Glutamatergic neuron (in vitro differentiated cells): Measurements from ENCODE around the gene ARMC5. TPM values are rescaled to one million over a fixed set of nuclear protein-coding genes. Genes with fewer than 3 reads are reported as not detected.

ENCODE experiments used
- DNase-seq: peaks from one replicate; pipeline ENCODE4 v3.0.0; 2022
- H3K27ac Mint-ChIP-seq: one replicate; pipeline ENCODE4 v1.8.0; 2020; ENCODE audit warnings: mild to moderate bottlenecking, mixed read lengths, inconsistent platforms; ENCODE audit not compliant: unreplicated experiment
- H3K27me3 Mint-ChIP-seq: one replicate; pipeline ENCODE4 v1.8.0; 2020; ENCODE audit warnings: mild to moderate bottlenecking, moderate library complexity, mixed read lengths, inconsistent platforms; ENCODE audit not compliant: unreplicated experiment
- H3K36me3 Mint-ChIP-seq: one replicate; pipeline ENCODE4 v1.8.0; 2020; ENCODE audit warnings: mild to moderate bottlenecking, mixed read lengths, inconsistent platforms; ENCODE audit not compliant: unreplicated experiment
- H3K4me1 Mint-ChIP-seq: one replicate; pipeline ENCODE4 v1.8.0; 2020; ENCODE audit warnings: mild to moderate bottlenecking, low read depth, mixed read lengths, inconsistent platforms; ENCODE audit not compliant: unreplicated experiment
- H3K4me3 Mint-ChIP-seq: one replicate; pipeline ENCODE4 v1.8.0; 2020; ENCODE audit warnings: mild to moderate bottlenecking, mixed read lengths, inconsistent platforms; ENCODE audit not compliant: unreplicated experiment
- H3K9me3 Mint-ChIP-seq: one replicate; pipeline ENCODE4 v1.8.0; 2020; ENCODE audit warnings: mild to moderate bottlenecking, moderate library complexity, mixed read lengths, inconsistent platforms; ENCODE audit not compliant: unreplicated experiment
- total RNA-seq: library from RNA; stranded (reverse); fragmentation: NEBNext Ultra II Directional; extraction: Animal tissue kit (Norgen Biotek cat#: 25700); gene quantifications from one replicate; pipeline ENCODE4 v1.2.1, GENCODE V29; 2021; ENCODE audit not compliant: unreplicated experiment
- TF ChIP-seq, protein P1 (sequence below): fragments of 200-600 bp; sonication (generic); IDR thresholded peaks from one replicate; pipeline ENCODE4 v1.5.0; 2021; ENCODE audit not compliant: partially characterized antibody, unreplicated experiment

Gene ARMC5
- total RNA-seq, 1 donor from 2014 or later: 15.8 TPM

DNA sequence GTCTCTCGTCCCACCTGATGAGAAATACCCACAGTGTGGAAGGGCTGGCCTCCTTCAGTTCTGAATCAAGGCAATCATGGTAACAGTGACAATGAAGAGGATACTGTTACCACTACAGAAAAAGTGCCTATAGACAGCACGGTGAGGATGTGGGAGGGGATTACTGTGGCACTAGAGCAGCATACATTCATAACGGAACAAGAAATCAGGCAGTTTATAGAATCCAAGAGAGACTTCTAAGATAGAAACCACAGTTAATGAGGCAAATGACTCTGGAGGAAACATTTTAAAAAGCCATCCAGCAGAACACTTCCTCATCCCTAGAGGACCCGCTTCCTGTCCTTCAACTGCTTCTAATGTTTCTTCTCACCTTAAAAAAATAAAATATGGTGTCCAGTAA is 46.2 kb downstream of the ARMC5 start:
- Mint-ChIP-seq H3K4me3 (no peak overlapping the region), H3K27ac (no peak overlapping the region), H3K27me3 (peaks cover 5% of the 10 kb centered on the region), H3K36me3 (no peaks in the 10 kb centered on the region), H3K9me3 (peaks cover 3% of the 10 kb centered on the region), H3K4me1 (peaks cover 11% of the 10 kb centered on the region)
- TF ChIP-seq, protein P1, sequence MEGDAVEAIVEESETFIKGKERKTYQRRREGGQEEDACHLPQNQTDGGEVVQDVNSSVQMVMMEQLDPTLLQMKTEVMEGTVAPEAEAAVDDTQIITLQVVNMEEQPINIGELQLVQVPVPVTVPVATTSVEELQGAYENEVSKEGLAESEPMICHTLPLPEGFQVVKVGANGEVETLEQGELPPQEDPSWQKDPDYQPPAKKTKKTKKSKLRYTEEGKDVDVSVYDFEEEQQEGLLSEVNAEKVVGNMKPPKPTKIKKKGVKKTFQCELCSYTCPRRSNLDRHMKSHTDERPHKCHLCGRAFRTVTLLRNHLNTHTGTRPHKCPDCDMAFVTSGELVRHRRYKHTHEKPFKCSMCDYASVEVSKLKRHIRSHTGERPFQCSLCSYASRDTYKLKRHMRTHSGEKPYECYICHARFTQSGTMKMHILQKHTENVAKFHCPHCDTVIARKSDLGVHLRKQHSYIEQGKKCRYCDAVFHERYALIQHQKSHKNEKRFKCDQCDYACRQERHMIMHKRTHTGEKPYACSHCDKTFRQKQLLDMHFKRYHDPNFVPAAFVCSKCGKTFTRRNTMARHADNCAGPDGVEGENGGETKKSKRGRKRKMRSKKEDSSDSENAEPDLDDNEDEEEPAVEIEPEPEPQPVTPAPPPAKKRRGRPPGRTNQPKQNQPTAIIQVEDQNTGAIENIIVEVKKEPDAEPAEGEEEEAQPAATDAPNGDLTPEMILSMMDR: no peak
- DNase-seq: no peak

DNA sequence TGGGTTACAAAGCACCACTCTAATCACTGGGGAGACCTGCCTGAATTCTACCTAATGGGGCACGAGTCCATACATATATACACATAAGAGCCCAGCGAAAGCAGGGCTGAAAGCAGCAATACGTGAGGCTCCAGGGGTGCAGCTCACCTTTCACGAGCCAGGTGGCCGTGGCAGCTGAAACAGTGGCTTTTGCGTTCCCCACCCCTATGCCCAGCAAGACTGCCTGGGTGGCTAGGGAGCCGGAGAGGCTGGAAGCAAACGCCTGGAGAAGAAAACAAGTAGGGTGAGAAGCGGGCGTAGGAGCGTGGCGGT is 48.3 kb downstream of the ARMC5 start:
- no peak for DNase-seq
- TF ChIP-seq, protein P1: no peak
- peaks cover 5% of the 10 kb centered on the region for H3K27me3 Mint-ChIP-seq
- H3K4me1 Mint-ChIP-seq: peaks cover 11% of the 10 kb centered on the region
- no peaks in the 10 kb centered on the region for H3K36me3 Mint-ChIP-seq
- H3K27ac Mint-ChIP-seq: peak overlapping the region; percentile 44
- H3K4me3 Mint-ChIP-seq: peak overlapping the region; percentile 91
- H3K9me3 Mint-ChIP-seq: peaks cover 3% of the 10 kb centered on the region

DNA sequence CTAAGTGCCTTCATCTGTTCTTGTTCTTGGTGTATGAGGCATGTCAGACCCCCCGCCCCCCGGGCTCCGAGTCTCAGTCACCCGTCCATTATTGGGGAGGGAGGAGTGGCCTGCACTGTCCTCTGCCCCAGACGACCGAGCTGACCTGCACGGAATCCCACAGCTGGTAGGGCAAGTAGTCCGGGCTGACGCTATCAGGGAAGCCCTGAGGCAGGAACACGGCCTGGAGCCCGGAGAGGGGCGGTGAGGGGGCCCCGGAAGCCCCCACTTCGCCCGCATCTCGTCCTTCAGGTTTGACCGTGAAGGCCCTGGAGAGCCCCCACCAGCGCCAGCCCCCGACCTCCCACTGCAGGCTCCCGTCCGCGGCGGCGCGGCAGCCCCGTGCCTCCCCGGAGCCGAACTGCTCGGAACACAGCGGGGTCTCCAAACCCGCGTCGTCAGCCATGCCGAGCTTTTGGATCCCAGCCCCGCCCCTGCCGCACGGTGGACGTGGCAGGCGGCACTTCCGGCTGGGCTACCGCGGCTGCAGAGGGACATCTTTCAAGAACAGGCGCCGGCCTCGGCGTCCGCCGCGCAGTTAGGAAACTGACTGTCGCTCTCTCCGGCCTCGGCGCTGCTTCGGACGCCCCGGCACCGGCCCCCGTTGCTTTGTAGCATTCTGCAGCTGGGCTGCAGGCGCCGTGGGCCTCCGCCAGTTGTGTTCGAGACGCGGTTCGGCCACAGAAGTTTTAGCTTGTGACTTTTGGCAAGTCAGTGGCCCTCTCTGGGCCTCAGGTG is 48.8 kb downstream of the ARMC5 start, which contains the start of gene RUSF1:
Gene RUSF1 (minus strand): TSS at position 463 of the 777 bp plus-strand sequence. CDS start 18 bp downstream, at position 445.
- Mint-ChIP-seq H3K36me3 (no peaks in the 10 kb centered on the region), H3K4me1 (peaks cover 11% of the 10 kb centered on the region), H3K27ac (peak within 1 kb of the TSS; percentile 85), H3K9me3 (peaks cover 3% of the 10 kb centered on the region), H3K4me3 (peak within 1 kb of the TSS; percentile 94), H3K27me3 (peaks cover 5% of the 10 kb centered on the region)
- DNase-seq: peak; percentile 93
- TF ChIP-seq, protein P1: no peak

DNA sequence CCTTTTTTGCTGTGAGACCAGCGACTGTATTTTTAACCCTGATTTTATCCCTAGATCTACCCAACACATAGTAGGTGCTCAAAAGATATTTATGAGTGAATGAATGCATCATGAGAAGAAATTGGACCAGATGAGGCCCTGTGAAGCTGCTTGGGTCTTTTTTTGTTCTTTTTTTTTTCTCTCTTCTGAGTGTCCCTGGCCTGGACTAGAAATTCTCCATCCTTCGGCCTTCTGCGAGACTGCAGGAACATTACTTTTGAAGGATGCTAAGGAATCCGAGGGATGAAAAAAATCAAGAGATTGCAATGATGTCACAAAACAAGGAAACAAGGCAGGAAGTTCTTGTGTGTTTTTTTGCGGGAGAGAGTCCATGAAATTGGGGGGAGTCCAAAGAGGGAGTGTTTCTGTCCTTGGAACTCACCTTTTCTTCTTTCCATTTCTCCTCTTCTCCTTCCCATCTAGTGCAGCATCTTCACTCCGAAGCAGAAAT is 49.5 kb downstream of the ARMC5 start:
- H3K4me3 Mint-ChIP-seq: peak overlapping the region; percentile 94
- TF ChIP-seq, protein P1: no peak
- peaks cover 5% of the 10 kb centered on the region for H3K27me3 Mint-ChIP-seq
- peak overlapping the region; percentile 85 for H3K27ac Mint-ChIP-seq
- peaks cover 11% of the 10 kb centered on the region for H3K4me1 Mint-ChIP-seq
- DNase-seq: no peak
- peaks cover 3% of the 10 kb centered on the region for H3K9me3 Mint-ChIP-seq
- H3K36me3 Mint-ChIP-seq: no peaks in the 10 kb centered on the region

DNA sequence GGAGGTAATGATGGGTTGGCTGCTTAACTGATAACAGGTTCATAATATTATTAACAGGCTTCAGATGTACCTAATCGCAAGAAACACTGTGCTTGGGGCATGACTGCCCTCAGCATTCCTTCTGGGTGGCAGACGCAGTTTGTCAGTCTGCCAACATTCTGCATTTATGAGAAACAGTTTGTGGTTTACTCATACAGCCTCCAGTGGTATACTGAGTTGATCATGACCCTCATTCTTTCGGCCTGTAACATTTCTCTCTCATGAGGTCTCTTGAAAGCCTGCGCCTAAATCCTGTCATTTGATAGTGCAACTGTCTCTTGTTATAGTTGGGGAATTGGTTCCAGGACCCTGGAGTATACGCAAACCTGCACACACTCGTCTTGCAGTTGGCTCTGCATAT is 53.8 kb downstream of the ARMC5 start:
- Mint-ChIP-seq H3K9me3 (peaks cover 3% of the 10 kb centered on the region), H3K4me3 (no peak overlapping the region), H3K36me3 (no peaks in the 10 kb centered on the region), H3K27me3 (peaks cover 5% of the 10 kb centered on the region), H3K4me1 (peaks cover 7% of the 10 kb centered on the region), H3K27ac (no peak overlapping the region)
- TF ChIP-seq, protein P1: no peak
- DNase-seq: no peak
